ENCODE results near the gene PPP1R3E.
A peak's percentile ranks its signal among the peaks of the same experiment; 100 is the strongest.

PPP1R3E gene

DNA sequence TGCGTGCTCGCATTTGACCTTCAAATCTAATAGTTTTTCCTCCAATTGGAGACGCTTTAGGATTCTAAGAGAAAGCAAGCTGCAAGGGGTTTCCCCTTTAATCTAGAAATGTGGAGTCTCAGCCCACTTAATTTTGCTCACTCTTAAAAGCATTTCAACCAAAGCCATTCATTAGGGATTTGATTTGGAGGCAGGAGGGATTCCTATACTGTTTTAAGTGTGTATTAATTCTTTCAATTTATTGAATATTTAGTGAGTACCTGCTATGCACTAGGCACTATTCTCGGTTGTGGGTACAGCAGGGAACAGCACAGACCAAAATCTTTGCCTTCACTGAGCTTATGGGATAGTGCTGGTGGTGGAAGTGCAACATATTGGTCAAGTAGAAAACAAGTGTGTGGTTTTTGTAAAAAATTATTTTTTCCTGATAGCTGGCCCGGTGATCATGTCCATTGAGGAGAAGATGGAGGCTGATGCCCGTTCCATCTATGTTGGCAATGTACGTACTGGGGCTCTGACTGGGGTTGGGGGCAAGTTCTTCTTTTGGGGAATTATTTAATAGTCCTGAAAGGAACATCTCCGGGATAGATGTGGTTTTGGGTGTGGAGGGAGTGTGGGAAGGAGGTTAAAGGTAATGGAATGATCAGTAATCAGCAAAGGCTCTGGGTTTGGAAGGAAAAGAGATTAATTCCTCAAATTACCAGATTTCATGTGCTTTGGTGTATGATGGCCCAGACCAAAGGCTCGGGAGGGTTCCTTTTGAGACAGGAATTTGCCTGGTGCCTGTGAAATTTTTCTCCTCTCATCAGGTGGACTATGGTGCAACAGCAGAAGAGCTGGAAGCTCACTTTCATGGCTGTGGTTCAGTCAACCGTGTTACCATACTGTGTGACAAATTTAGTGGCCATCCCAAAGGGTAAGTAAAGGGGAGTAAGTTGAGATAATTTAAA is 20.2 kb upstream of the PPP1R3E start:
- DNase-seq, result no peak

DNA sequence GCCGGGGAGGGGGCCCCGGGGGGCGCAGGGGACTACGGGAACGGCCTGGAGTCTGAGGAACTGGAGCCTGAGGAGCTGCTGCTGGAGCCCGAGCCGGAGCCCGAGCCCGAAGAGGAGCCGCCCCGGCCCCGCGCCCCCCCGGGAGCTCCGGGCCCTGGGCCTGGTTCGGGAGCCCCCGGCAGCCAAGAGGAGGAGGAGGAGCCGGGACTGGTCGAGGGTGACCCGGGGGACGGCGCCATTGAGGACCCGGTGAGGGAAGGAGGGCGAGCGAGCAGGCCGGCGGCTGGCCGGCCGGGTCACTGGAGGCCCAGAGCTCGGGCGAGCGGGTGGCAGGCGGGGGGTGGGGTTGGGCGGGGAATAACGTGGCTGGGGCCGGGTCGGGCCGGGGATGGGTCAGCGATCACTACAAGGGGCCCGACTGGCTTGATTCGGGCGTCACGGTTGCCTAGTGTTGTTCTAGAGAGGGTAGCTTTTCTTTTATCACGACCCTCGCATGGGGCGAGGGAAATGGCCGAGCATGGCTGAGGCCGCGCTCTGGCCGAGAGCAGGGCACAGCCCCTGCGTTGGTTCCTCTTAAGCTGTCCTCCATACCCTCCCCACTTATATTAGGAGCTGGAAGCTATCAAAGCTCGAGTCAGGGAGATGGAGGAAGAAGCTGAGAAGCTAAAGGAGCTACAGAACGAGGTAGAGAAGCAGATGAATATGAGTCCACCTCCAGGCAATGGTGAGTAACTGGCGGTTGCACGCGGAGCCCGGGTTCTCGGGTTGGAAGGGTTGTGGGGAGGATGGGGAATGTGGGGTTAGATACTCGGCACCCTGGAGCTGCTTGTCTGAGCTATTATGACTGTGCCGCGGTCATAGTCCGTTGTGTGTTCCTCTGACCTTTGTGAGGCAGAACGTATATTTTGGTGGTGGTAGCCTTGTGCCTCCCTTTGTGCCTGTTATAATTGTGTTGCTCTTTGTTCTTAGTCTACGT is 19.2 kb upstream of the PPP1R3E start:
- DNase-seq, result peak; percentile 15

DNA sequence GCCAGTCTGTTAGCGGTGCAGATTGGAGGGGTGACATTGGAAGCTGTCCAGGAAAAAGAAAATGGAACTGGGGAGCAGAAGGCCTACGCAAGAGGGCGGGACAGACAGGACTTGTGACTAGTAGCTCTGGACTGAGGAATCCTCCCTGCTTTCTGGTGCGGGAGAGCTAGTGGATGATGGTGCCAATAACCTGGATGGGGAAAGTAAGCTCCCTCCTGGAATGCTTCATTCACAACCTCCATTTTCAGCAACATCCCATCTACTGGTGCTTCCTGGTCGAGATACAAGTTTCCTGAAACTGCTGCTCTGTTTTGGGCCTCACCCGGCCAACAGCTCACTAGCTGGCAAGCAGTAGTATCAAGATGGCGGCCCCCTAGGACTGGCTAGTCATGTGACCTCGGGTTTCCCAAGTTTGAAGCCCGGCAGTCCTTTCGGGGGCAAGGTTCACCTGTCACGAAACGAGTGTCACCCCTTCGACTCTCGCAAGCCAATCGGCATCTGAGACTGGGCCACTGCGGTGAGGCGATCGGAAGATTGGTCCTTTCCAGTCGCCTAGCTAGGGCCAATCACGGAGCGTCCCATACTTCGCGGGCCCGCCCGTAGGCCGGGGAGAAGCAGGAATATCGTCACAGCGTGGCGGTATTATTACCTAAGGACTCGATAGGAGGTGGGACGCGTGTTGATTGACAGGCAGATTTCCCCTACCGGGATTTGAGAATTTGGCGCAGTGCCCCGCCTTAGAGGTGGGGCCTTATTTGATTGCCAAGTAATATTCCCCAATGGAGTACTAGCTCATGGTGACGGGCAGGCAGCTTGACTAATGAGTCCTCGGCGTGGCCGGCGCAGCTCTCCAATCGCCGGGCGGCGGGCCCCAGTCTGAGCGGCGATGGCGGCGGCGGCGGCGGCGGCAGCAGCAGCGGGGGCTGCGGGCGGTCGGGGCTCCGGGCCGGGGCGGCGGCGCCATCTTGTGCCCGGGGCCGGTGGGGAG is 18.2 kb upstream of the PPP1R3E start, which contains the start of gene PABPN1:
TSS of gene PABPN1 (plus strand) at position 874 of the 988 bp plus-strand sequence. CDS start at position 887, 13 bp downstream.
- peak; percentile 100 for DNase-seq

DNA sequence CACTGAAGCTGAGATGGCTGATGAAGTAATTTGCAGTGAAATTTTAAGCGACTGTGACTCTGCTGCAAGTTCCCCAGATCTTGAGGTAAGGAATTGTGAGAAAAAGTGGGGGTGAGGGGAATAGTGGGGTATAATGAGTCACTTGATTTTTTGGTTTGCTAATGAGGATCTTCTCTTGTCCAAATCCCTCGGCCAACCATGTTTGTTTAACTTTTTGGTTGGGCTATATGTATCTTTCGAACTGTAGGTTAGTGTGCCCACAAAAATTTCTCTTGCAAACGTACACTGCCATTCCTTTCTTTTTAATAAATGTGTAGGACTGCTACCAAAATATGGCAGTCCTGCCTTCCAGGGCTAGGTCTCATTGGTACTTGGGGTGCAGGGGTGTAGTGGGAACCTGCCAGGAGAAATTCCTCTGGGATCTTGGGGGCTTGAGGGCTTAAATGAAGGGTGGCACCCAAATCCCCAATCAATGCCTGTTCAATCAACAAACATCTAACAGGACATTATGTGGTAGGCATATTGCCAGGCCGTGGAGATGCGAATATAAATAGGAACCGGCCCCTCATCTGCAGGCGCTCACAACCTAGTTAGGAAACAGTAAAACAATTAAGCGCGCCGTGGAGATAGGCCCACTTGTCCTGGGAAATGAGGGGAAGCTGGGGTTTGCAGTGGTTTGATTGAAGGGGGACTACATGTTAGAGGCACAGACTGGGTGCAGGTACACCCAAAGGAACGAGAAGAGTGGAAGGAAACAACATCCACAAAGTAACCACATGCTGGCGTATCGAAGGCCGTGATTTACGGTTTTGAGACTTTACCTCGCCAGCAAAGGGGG is 17.3 kb upstream of the PPP1R3E start:
- no peak for DNase-seq

DNA sequence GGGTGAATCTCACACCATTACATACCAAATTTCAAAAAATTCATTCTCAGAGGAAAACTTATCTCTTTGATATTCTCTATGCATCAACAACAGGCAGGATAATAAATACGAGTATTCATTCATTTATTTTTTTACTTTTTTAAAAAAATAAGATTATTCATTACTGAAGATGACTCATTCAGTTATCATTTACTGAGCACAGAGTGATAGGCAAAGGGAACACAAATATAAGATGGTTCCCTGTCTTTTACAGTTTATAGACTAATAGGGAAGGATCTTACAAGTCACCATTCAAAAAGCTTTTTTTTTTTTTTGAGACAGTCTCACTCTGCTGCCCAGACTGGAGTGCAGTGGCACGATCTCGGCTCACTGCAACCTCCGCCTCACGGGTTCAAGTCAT is 13.6 kb upstream of the PPP1R3E start:
- DNase-seq, result no peak

DNA sequence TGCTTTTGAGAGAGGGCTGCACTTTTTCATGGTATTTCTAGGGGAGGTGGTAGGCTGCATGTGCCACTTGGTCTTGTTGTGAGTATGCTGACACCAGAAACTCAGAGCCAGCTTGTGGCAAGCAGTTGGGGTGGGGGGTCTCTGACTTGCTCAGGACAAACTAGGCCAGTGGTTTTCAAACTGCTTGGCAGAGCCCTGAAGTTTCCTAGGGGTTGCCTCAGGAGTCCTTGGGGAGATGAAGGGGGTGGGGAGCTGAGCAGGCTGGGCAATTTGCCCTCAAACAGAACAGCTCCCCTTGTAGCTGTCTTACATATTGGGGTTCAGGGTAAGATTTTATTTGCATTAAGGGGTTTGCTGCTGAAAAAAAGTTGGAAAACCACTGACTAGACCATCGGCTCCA is 7.9 kb upstream of the PPP1R3E start:
- no peak for DNase-seq

DNA sequence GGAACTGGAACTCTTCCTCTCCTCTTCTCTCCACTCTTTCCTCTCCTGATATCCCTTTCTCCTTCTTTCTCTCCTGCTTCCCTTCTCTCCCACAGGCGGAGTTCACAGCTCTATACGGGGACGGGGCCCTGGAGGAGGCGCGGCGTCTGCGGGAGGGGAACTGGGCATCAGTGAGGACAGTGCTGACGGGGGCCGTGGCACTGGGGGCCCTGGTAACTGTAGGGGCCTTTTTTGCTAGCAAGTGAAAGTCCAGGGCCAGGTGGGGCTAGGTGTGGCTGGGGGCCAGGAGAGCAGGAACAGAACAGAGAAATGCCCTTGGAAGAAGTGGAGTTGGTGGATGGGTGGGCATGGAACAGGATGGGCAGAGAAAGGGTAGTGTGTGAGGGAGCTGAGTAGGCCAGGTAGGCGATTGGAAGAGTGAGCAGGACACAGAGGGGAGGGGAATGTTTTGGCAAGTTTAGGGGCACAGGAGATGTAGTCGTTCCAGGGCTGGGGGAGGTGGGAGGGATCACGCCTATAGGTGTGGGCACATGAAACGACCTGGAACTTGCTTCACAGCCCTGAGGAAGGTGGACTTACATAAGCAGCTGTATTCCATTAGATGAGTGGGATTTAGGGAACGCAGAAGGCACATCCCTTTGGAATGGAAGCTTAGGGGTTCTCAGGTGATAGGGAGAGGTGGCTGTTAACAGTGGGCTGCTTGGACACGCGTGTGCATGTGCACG is 6.2 kb upstream of the PPP1R3E start:
- DNase-seq, result no peak

DNA sequence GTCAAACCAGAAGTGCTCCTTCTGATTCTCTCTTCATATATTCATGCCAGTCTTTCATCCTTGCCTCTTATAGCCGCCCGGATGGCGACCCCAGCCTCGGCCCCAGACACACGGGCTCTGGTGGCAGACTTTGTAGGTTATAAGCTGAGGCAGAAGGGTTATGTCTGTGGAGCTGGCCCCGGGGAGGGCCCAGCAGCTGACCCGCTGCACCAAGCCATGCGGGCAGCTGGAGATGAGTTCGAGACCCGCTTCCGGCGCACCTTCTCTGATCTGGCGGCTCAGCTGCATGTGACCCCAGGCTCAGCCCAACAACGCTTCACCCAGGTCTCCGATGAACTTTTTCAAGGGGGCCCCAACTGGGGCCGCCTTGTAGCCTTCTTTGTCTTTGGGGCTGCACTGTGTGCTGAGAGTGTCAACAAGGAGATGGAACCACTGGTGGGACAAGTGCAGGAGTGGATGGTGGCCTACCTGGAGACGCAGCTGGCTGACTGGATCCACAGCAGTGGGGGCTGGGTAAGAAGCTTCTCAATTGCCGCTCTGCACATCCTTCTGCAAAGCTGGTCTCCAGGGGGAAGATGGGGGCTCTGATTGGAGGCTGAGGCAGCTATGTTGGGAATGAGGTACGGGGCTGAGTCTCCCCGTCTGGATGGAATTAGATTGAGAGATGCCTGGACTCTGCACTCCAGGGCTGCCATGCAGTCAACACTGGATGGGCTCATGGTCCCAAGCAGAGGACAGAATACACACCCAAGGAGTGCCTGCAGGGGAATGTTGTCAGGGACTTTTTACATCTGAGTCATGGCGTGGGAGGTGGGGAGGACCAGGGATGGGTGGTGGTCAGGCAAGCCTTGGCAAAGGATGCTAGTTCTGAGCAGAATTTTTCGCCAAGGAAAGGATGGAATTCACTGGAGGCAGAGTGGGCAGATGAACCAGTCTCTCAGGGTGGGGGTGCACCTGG is 5.3 kb upstream of the PPP1R3E start:
- no peak for DNase-seq

DNA sequence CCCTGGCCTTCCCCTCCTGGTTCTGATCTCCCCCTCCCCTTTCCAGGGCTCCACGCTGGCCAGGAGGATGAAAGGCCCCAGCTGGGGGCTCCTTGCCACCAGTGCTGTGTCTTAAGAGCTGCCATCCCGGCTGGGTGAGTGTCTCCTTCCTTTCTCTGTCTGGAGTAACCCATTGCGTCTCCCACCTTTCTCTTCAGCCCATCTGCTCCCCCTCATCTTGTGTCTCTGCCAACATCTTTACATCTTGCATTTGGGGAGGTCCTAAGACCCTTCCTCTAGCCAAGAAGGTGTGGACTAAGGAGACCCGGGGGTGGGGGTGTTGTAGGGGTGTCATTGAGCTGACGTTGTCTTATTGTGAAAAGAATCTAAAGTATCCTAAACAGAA is 4.5 kb upstream of the PPP1R3E start:
- DNase-seq, result no peak

DNA sequence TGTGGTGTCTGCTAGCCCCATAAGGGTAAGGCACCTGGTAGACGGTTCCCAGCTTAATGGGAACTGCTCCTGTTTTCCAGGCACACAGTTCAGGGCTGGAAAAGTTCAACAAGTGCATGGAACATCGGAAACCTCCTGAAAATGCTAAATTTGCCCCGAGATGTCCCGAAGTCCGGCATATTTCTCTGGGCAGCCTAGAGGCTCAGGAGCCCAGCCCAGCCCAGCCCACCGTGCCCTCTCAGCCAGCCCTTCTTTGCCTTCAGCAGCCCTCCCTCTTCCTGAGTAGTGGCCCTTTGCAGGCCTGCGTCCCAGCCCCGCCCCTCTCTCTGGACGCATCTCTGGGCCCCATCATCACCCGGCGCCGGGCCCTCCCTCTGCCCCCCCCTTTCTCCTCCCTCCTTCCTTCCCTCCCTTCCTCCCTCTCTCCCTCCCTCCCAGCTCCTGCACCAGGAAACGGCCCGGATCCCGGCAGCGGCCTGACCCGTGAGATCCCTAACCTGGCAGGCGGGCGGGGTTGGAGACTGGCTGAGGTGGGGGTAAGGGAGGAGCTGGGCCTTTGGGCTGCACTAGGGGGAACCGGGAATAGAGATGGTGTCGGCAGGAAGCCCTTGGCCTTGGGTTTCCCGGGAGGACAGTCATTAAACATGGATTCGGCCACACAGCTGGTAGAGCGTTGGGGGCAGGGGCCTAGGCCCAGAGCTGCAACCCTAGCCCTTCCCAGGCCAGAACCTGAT is 3.9 kb upstream of the PPP1R3E start, which contains the start of gene BCL2L2:
TSS of gene BCL2L2 (plus strand) at position 422 of the 734 bp plus-strand sequence. CDS start 935 bp downstream, outside the sequence.
- DNase-seq, result peak; percentile 89

DNA sequence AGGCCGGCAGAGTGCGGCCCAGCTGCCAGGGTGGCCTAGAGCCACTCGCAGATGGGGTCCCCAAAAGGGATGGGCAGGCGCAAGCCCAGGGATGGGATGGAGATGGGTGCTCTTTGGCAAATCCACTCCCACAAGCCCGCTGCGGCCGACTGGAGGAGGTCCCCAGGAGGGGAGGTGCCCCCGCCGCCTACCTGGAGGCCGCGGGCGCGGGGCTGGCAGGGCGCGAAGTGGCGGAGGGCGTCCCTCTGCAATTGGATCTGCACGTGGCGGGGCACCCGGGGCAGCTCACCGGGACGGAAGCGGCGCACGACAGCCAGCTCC is 730 bp downstream of the PPP1R3E start:
- DNase-seq, result no peak

DNA sequence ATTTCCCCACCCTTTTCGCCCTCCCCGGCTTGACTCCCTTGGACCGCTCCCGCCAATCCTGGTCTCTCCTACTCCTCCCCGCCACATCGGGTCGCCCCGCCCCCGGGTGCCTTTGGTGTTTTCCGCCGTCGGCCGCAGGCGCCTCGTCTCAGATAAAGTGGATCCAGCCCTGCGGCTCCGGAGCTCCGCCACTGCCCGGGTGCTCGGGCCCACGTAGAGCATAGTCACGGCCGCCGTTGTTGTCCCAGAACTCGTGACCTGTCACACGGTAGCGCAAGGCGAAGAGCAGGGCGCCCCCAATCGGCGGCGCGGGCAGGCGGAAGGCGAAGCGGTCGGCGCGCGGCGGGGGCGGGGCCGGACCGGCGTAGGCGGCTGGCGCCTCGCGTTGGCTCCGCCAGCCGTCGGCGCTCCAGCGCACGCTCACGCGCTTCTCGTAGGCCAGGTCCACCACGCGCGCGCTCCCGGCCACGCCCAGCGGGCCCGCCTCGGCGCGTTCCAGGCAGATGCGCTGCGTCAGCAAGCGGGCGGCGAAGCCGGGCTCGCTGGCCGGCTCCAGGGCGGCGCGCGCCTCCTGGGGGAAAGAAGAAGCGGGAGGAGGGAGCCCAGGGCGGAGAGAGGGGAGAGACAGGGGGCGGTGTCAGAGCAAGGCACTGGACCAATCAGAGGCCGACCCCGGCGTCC is 1.2 kb downstream of the PPP1R3E start:
- DNase-seq, result peak; percentile 99

DNA sequence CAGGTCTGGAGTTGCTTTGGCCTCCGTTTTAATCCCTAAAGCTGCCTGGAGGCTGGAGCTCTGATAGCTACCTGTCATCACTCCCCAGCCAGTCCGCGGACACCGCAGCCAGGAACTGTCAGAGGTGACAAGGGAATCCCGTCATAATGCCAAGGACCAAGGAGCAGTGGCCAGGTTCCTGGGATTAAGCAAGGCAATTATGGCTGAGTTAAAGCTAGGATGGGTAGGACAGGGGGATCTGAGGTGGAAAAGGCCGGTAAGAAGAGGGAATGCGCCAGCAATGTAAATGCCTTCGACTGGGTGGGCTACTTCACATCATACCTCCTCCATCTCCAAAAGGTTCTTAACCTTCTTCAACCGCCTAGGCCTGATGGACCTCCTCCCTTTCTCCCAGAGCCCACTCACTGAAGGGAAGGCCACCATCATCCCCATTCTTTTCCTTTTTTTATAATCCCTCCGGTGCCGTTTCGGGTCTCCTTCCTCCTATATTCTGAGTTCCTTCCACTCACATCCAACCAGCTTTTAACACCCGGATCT is 1.9 kb downstream of the PPP1R3E start:
- DNase-seq, result no peak

DNA sequence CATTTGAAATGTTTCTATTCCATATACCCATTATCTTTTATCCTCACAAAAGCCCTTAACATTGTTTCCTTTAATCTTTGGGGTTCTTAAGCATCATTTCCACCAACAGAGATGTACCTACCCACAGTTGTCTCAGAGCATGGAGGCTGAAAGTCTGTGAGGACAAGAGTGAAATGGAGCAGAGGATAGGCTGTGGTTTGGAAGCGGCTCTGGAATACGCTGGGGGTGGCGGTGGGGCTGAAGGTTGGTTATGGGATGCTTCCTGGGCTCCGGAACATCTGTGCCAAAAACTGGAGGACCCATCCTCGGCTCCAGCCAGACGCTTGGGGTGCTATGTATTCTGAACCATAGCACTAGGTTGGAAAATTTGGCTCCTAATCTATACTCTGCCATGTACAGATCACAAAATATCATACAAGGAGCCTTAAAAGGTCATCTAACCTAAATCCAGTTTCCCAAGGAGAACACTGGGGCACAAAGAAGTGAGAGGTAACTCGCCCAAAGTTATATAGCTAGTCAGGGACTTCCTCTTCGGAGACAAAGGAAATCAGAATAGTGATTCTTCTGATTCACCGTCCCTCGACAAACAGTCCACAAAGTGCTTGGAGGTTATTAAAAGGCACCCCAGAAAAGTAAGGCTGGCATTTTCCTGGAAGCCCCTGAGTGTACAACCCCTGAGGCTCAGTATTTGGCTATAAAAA is 2.5 kb downstream of the PPP1R3E start:
- DNase-seq, result no peak

DNA sequence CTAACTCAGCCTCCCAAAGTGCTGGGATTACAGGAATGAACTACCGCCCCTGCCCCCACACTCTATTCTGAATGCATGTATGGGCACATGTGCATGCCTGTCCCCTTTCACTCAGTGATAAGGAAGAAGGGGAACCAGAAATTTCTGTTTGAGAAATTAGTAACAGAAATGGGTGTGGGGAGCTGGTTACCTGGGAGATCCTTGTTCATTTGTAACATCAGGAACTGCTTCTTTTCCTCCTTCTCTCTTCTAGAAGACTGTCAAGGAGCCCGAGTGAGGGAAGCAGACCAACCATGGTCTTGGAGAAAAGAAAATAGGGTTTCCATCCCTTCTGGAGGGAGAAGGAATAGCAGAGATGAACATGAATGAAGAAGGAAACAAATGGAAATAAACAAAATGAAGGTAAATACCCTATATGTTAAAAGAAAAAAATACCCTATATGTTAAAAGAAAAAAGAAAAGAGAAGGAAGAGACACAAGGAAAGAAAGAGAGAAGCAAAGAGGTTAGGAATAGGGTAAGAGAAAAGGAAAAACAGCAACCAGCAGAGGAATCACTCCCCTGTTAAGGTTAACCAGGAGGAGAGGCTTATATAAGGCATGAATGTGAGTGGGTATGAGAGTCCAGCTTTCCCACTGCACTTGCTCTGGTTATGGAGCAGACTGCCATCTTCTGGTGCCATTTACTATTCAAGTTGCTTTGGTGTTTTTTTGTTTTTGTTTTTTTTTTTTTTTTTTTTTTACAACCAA is 3.3 kb downstream of the PPP1R3E start:
- peak; percentile 7 for DNase-seq

DNA sequence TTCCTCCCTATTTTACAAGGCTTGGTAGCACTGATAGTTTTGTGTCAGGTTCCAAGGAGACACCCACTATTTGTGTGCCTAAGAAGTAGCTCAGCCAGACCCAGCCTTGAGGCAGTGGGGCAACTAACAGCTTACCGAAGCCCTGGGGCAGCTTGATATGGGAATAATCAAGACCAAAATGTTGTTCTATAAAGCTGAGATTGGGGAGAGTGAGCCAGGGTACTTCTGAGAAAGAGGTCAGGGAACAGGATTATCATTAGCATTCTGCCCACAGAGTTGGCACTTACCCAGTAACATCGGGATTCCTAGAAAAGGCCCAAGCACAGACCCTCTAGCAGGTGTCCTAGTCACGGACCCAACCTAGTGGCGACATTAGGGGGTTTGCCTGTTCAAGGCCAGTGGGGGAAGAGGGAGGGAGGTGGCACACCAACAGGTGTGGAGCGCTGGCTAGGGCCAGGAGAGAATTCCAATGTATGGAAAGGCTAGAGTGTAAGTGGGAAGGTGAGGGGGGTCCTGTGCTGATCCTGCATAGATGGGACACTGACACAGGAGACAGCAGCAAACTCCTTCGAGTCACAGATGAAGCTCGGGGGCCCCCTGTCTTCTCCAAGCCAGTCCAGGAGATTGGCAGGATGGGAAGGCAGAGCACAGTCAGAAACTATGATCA is 4.9 kb downstream of the PPP1R3E start:
- no peak for DNase-seq

All from NCI-H345 (cell line).